WTC11 (cell line): ENCODE data around the gene DLGAP3. TPM values are rescaled to one million over a fixed set of nuclear protein-coding genes. Genes with fewer than 3 reads are reported as not detected.

Experiments used
- ATAC-seq: fragments of 200-7000 bp; cut with Tn5 transposase; 2 replicates; pipeline ENCODE4 v1.10.0; 2021; ENCODE audit warnings: mild to moderate bottlenecking, moderate library complexity
- CTCF ChIA-PET: fragments of 300-600 bp; sonication (Branson Sonifier 250); formaldehyde crosslinking; loops from one replicate; lab custom pipeline; 2021; ENCODE audit warnings: antibody characterized with exemption; lab: Charles Lee
- POLR2A ChIA-PET: fragments of 350-600 bp; sonication (Branson Sonifier 250); formaldehyde crosslinking; loops from one replicate; lab custom pipeline; 2021; ENCODE audit warnings: antibody characterized with exemption; lab: Charles Lee
- DNase-seq: peaks from one replicate; pipeline ENCODE4 v3.0.0; 2021; ENCODE audit warnings: low spot score
- H3K27ac Mint-ChIP-seq: 2 replicates; pipeline ENCODE4 v1.8.0; 2021; ENCODE audit warnings: mixed read lengths
- H3K27me3 Mint-ChIP-seq: 2 replicates; pipeline ENCODE4 v1.8.0; 2021; ENCODE audit warnings: low read depth, mild to moderate bottlenecking, moderate library complexity, mixed read lengths
- H3K36me3 Mint-ChIP-seq: 2 replicates; pipeline ENCODE4 v1.8.0; 2021; ENCODE audit warnings: mixed read lengths
- H3K4me1 Mint-ChIP-seq: 2 replicates; pipeline ENCODE4 v1.8.0; 2022; ENCODE audit warnings: mixed read lengths
- H3K4me3 Mint-ChIP-seq: 2 replicates; pipeline ENCODE4 v1.8.0; 2021; ENCODE audit warnings: mild to moderate bottlenecking, moderate library complexity, mixed read lengths
- H3K9me3 Mint-ChIP-seq: 2 replicates; pipeline ENCODE4 v1.8.0; 2021; ENCODE audit warnings: mixed read lengths
- ESRRA ChIP-seq: sonication (generic); formaldehyde crosslinking; IDR thresholded peaks from 2 replicates; pipeline ENCODE4 v1.8.1; 2022; ENCODE audit warnings: mild to moderate bottlenecking, missing genetic modification reagents, borderline replicate concordance
- KAT7 ChIP-seq: sonication (generic); formaldehyde crosslinking; IDR thresholded peaks from 2 replicates; pipeline ENCODE4 v1.8.1; 2023; ENCODE audit warnings: missing genetic modification reagents, mild to moderate bottlenecking, borderline replicate concordance
- NFATC4 ChIP-seq: fragments of 250-450 bp; sonication (Bioruptor Pico); IDR thresholded peaks from 2 replicates; pipeline ENCODE4 v1.9.0; 2021; ENCODE audit warnings: mild to moderate bottlenecking
- PRRX2 ChIP-seq: fragments of 250-450 bp; sonication (Bioruptor Pico); IDR thresholded peaks from 2 replicates; pipeline ENCODE4 v1.8.0; 2021; ENCODE audit warnings: mild to moderate bottlenecking
- TCF7 ChIP-seq: sonication (generic); formaldehyde crosslinking; IDR thresholded peaks from 2 replicates; pipeline ENCODE4 v1.8.0; 2022; ENCODE audit warnings: mild to moderate bottlenecking, low read depth, missing genetic modification reagents, moderate library complexity
- ZNF219 ChIP-seq: sonication (generic); formaldehyde crosslinking; IDR thresholded peaks from 2 replicates; pipeline ENCODE4 v1.8.0; 2023; ENCODE audit warnings: missing genetic modification reagents, mild to moderate bottlenecking, borderline replicate concordance
- ZNF263 ChIP-seq: sonication (generic); formaldehyde crosslinking; IDR thresholded peaks from 2 replicates; pipeline ENCODE4 v1.8.1; 2022; ENCODE audit warnings: low read depth, mild to moderate bottlenecking, moderate library complexity, missing genetic modification reagents
- total RNA-seq: library from RNA; stranded (reverse); gene quantifications from 3 replicates; pipeline ENCODE4 v1.2.3, GENCODE V29; 2021
- TF ChIP-seq, protein P1 (sequence below): sonication (generic); formaldehyde crosslinking; IDR thresholded peaks from 2 replicates; pipeline ENCODE4 v1.8.1; 2023; ENCODE audit warnings: mild to moderate bottlenecking, missing genetic modification reagents
- TF ChIP-seq, protein P2 (sequence below): fragments of 250-450 bp; sonication (Bioruptor Pico); IDR thresholded peaks from 2 replicates; pipeline ENCODE4 v1.9.0; 2021; ENCODE audit warnings: mild to moderate bottlenecking
- TF ChIP-seq, protein P3 (sequence below): sonication (generic); formaldehyde crosslinking; IDR thresholded peaks from 2 replicates; pipeline ENCODE4 v1.8.1; 2023; ENCODE audit warnings: mild to moderate bottlenecking, missing genetic modification reagents, borderline replicate concordance
- TF ChIP-seq, protein P4 (sequence below): sonication (generic); formaldehyde crosslinking; conservative IDR thresholded peaks from 2 replicates; pipeline ENCODE4 v1.8.1; 2023; ENCODE audit warnings: mild to moderate bottlenecking, low read depth, missing genetic modification reagents, moderate library complexity
- TF ChIP-seq, protein P5 (sequence below): sonication (generic); formaldehyde crosslinking; IDR thresholded peaks from 2 replicates; pipeline ENCODE4 v1.8.1; 2022; ENCODE audit warnings: missing genetic modification reagents, borderline replicate concordance

The DLGAP3 gene
- total RNA-seq, 1 experiment from 2014 or later, result 11.3 TPM

DNA sequence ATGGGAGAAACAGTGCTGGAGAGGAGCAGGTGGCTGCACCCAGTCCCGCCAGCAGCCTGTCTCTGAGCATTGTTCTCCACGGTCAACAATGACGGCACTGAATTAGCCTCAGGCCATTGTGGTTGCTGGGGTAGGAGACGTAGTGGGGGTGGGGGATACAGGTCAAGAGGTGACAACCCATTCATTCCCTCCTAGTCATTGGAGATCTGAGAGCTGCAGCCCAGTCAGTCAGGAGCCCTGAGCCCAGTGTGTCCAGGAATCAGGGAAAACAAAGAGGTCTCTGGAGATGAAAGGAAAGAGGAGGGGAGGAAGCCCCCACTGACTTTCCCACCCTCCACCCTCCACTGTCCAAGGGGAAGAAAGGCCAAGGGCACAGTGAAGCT lies 85.2 kb downstream of the DLGAP3 start (continued):
- TF ChIP-seq, protein P1, sequence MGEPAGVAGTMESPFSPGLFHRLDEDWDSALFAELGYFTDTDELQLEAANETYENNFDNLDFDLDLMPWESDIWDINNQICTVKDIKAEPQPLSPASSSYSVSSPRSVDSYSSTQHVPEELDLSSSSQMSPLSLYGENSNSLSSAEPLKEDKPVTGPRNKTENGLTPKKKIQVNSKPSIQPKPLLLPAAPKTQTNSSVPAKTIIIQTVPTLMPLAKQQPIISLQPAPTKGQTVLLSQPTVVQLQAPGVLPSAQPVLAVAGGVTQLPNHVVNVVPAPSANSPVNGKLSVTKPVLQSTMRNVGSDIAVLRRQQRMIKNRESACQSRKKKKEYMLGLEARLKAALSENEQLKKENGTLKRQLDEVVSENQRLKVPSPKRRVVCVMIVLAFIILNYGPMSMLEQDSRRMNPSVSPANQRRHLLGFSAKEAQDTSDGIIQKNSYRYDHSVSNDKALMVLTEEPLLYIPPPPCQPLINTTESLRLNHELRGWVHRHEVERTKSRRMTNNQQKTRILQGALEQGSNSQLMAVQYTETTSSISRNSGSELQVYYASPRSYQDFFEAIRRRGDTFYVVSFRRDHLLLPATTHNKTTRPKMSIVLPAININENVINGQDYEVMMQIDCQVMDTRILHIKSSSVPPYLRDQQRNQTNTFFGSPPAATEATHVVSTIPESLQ (CRISPR knock-in tag), result no peak
- TF ChIP-seq ZNF219 (CRISPR knock-in tag), result no peak

DNA sequence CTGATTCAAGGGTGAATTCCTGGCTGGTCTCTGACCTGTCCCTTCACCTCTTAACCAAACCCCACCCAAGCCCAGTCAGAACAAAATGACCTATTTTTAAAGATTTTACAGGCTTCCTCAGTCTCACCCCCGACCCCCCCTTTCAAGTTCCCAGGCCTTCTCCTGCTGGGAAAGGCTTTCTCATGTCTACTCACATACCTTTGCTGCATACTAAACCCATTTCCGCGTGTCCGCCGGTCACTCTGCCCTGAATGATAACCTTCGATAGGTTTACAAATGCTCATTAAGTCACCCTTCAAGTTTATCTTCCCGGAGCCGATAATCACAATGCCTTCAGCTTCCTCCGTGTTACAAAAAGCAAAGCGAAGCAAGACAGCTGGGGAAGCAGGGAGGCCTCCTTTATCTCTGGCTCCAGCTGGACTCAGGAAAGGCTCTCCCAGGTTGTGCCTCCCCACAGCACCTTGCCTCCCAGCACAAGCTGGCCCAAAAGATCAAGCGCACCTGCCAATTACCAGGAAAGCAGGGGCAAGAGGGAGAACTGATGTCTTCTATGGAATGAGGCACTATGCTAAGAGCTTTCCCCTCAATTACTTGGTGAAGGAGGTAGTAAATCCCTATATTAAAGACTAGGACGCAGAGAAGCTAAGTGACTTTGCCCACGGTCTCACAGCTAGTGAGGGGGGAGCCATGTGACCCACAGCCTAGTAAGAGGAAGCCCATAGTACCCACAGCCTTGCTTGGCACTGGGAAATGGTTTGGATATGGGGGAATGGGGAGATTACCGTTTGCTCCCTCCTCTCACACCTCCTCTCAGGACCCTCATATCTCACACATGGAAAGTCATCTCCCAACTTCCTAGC lies 85.8 kb downstream of the DLGAP3 start:
- 0 out of 2 replicates have a peak, but pooled peaks cover 1% of the 10 kb centered on the region for H3K36me3 Mint-ChIP-seq
- POLR2A ChIA-PET, result no interaction called here
- no peak for DNase-seq
- ATAC-seq, result no peak
- no peak overlapping the region for H3K4me3 Mint-ChIP-seq
- CTCF ChIA-PET, result interaction anchor here (0.7 to 3.9 kb wide), 8 partner anchors 9 to 62 kb away, joined by 3 to 45 read pairs (median 6); partner anchors contain the start of gene SMIM12
- H3K27me3 Mint-ChIP-seq, result no peaks in the 10 kb centered on the region
- H3K27ac Mint-ChIP-seq, result peak overlapping the region; percentile 35
- H3K9me3 Mint-ChIP-seq, result no peaks in the 10 kb centered on the region
- TF ChIP-seq, protein P2, sequence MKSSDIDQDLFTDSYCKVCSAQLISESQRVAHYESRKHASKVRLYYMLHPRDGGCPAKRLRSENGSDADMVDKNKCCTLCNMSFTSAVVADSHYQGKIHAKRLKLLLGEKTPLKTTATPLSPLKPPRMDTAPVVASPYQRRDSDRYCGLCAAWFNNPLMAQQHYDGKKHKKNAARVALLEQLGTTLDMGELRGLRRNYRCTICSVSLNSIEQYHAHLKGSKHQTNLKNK, result no peak
- no peak for TF ChIP-seq KAT7 (CRISPR knock-in tag)
- TF ChIP-seq ESRRA (CRISPR knock-in tag), result no peak
- TF ChIP-seq, protein P3, sequence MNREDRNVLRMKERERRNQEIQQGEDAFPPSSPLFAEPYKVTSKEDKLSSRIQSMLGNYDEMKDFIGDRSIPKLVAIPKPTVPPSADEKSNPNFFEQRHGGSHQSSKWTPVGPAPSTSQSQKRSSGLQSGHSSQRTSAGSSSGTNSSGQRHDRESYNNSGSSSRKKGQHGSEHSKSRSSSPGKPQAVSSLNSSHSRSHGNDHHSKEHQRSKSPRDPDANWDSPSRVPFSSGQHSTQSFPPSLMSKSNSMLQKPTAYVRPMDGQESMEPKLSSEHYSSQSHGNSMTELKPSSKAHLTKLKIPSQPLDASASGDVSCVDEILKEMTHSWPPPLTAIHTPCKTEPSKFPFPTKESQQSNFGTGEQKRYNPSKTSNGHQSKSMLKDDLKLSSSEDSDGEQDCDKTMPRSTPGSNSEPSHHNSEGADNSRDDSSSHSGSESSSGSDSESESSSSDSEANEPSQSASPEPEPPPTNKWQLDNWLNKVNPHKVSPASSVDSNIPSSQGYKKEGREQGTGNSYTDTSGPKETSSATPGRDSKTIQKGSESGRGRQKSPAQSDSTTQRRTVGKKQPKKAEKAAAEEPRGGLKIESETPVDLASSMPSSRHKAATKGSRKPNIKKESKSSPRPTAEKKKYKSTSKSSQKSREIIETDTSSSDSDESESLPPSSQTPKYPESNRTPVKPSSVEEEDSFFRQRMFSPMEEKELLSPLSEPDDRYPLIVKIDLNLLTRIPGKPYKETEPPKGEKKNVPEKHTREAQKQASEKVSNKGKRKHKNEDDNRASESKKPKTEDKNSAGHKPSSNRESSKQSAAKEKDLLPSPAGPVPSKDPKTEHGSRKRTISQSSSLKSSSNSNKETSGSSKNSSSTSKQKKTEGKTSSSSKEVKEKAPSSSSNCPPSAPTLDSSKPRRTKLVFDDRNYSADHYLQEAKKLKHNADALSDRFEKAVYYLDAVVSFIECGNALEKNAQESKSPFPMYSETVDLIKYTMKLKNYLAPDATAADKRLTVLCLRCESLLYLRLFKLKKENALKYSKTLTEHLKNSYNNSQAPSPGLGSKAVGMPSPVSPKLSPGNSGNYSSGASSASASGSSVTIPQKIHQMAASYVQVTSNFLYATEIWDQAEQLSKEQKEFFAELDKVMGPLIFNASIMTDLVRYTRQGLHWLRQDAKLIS (CRISPR knock-in tag), result no peak
- TF ChIP-seq, protein P4, sequence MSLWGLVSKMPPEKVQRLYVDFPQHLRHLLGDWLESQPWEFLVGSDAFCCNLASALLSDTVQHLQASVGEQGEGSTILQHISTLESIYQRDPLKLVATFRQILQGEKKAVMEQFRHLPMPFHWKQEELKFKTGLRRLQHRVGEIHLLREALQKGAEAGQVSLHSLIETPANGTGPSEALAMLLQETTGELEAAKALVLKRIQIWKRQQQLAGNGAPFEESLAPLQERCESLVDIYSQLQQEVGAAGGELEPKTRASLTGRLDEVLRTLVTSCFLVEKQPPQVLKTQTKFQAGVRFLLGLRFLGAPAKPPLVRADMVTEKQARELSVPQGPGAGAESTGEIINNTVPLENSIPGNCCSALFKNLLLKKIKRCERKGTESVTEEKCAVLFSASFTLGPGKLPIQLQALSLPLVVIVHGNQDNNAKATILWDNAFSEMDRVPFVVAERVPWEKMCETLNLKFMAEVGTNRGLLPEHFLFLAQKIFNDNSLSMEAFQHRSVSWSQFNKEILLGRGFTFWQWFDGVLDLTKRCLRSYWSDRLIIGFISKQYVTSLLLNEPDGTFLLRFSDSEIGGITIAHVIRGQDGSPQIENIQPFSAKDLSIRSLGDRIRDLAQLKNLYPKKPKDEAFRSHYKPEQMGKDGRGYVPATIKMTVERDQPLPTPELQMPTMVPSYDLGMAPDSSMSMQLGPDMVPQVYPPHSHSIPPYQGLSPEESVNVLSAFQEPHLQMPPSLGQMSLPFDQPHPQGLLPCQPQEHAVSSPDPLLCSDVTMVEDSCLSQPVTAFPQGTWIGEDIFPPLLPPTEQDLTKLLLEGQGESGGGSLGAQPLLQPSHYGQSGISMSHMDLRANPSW (CRISPR knock-in tag), result no peak
- TF ChIP-seq PRRX2, result no peak
- no peak for TF ChIP-seq ZNF263 (CRISPR knock-in tag)
- no peak for TF ChIP-seq TCF7
- H3K4me1 Mint-ChIP-seq, result peaks cover 34% of the 10 kb centered on the region

DNA sequence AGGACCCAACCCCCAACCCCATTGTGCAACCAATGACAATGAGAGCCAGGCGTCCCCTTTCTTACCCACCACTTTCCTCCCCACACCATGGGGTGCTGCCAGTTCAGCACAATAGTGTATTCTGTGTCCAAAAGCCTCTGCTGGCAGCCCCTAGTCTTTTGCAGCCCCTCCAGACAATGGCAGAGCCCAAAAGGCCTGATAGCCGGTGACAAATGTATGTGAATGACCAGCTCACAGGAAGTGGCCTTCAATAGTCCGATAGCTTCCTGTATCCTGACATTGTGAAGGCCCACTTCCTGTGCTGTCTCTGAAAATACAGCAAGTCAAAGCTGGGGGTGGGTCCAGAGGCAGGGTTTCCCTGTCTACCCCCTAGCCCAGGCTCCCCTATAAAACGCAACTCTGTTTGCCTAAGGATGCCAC lies 86.5 kb downstream of the DLGAP3 start:
- H3K4me1 Mint-ChIP-seq, result peaks cover 27% of the 10 kb centered on the region
- POLR2A ChIA-PET, result interaction anchor here (0.5 kb wide), 1 partner anchor 82 kb away, joined by 3 read pairs; no protein-coding TSS in a partner anchor
- no peak for DNase-seq
- no peaks in the 10 kb centered on the region for H3K9me3 Mint-ChIP-seq
- CTCF ChIA-PET, result interaction anchor here (0.7 to 3.9 kb wide), 5 partner anchors 10 to 61 kb away, joined by 3 to 45 read pairs (median 3); partner anchors contain the start of gene SMIM12
- no peak overlapping the region for H3K4me3 Mint-ChIP-seq
- TF ChIP-seq, protein P5, sequence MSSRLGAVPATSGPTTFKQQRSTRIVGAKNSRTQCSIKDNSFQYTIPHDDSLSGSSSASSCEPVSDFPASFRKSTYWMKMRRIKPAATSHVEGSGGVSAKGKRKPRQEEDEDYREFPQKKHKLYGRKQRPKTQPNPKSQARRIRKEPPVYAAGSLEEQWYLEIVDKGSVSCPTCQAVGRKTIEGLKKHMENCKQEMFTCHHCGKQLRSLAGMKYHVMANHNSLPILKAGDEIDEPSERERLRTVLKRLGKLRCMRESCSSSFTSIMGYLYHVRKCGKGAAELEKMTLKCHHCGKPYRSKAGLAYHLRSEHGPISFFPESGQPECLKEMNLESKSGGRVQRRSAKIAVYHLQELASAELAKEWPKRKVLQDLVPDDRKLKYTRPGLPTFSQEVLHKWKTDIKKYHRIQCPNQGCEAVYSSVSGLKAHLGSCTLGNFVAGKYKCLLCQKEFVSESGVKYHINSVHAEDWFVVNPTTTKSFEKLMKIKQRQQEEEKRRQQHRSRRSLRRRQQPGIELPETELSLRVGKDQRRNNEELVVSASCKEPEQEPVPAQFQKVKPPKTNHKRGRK (CRISPR knock-in tag), result no peak
- no peak for TF ChIP-seq NFATC4 (CRISPR knock-in tag)
- no peaks in the 10 kb centered on the region for H3K27me3 Mint-ChIP-seq
- ATAC-seq, result 0 out of 2 replicates have a peak, but pooled peaks have one; percentile 9
- no peaks in the 10 kb centered on the region for H3K36me3 Mint-ChIP-seq
- H3K27ac Mint-ChIP-seq, result no peak overlapping the region
